CD4-positive, alpha-beta T cell treated with Interleukin-6 at 100 ng/mL for 8 hours (primary cell): ENCODE data around the gene PJA1.

ENCODE experiments used
- DNase-seq: peaks from one replicate; pipeline ENCODE4 v3.0.0-alpha.2; 2020; ENCODE audit warnings: mixed read lengths, low spot score

PJA1 gene

DNA sequence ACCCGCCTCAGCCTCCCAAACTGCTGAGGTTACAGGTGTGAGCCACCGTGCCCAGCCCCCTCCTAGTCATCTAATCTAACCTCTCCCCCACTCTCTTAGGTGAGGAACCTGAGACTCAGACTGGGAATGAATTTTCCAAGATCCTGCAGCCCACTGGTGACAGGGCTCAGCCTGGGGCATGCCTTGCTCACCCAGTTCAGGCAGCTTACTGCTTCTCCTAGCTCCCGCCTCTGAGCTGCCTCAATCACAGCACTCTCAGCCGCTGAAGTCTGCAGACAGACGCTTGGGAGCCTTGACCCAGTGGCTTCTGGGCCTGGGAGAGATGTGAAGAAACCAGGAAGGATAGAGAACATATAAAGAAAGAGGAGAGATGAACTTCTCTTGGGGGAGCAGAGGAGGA is 24.4 kb downstream of the PJA1 start:
- DNase-seq: no peak

DNA sequence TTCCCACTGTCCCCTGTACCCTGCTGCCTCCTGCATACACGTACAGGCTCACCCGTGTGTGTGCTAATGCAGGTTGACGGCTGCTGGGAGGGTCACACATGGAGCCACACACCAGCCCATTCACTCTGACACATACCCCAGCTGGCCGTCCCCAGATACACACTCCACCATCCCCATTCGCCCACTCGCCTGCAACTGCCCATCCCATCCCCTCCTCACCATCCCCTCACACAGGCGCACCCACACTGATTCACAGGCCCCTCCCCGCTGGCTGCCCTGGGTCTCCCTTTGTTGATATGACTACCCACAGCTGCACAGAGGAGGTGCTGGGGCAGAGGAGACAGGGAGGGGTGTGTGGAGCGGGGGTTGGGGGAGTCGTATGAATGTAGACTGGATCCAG is 25.7 kb downstream of the PJA1 start:
- no peak for DNase-seq

DNA sequence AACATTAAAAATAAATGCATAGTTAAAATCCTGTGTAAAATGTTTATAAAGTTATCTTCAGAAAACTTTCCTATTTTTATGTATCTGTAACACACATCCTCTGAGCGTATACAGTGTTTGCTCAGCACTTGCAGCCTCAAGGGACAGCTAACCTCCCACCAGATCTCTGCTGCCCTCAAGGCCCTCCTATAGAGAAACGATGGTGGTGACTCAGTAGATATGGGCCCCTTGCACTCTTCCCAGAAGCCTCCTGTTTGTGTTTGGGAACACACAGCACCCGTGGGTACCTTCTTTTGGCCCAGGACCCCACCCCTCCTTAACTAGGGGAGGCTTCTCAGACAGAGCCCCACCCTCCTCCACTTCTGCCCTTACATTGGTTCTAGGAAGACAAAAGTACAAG is 26.7 kb downstream of the PJA1 start:
- DNase-seq: no peak

DNA sequence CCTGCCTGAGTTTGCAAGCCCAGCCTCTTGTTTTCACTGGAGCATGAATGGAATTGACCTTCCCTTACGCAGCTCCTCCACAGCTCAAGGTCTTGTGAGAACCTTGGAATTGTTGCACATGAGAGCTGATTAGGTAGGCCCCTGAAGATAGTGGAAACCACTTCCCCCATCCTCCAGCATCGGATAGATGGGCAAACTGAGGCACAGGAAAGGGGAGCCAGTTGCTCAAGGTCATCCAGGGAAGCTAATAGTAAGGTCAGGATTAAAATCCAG is 27.2 kb downstream of the PJA1 start:
- DNase-seq: no peak

DNA sequence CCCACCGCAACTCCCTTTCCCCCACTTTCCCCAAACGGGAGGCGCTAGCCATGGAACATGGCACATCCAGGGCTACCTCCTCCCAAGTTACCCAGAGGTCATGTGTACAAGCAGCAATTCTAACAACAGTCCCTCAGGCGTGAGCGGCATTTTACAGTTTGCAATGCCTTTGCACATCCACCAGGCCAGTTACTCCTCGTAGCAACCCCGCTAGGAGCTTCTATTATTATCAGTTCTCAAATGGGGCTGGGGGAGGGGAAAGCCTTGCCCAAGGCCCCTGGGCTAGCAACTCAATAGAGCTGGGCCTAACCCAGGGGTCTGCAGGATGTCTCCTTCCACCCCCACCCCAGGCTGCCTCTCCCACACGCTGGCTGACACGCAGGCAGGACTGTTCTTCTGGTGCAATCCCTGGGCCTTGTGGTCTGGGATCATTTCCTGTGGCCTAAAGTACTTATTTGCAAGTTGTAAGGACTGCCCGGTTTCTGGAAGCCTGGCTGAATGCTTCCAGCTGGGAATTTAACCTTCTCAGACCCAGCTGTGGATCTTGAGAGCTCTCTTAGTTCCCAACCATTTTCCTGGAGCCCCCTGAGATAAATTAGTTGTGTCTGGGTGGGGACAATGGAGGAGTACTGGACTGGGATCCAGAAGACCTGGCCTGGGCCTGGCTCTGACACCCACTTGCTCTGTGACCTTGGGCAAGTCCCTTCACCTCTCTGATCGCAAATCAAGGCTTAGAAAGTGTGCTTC is 27.7 kb downstream of the PJA1 start:
- DNase-seq: no peak

DNA sequence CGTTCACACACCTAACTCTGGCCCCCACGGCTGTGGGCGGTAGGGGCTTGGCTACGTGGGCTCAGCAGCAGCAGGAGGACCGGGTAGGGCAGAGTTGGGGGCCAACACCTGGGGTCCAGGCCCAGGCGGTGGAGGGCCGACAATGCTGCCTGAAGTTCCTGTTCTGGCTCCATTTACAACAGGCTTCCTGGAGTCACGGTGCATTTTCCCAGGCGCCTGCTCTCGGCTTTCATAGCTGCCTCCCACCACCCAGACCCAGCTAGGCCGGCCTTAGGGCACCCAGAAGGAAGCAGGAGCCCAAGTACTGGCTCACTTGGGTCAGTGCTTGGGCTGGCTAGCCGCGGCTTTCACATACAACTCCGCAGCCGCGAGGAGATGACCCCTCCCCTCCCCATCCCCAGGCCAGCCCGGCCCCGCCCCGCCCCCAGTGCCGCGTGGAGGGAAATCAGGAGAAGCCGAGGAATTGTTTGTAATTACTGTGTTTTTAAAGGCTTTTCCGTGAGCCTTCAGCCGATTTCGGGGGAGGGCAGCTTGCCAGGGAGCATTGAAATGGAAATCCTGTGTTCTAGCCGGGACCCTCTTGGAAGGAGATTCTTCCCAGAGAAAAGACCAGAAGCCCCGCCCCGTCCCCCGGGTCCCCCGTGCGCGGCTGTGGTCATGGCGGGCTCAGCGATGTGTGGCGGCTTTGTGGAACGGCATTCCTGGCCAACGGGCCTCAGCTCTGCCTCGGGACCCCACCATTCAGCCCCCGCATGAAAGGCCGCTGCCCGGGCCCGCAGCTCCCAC is 28.5 kb downstream of the PJA1 start:
- no peak for DNase-seq

DNA sequence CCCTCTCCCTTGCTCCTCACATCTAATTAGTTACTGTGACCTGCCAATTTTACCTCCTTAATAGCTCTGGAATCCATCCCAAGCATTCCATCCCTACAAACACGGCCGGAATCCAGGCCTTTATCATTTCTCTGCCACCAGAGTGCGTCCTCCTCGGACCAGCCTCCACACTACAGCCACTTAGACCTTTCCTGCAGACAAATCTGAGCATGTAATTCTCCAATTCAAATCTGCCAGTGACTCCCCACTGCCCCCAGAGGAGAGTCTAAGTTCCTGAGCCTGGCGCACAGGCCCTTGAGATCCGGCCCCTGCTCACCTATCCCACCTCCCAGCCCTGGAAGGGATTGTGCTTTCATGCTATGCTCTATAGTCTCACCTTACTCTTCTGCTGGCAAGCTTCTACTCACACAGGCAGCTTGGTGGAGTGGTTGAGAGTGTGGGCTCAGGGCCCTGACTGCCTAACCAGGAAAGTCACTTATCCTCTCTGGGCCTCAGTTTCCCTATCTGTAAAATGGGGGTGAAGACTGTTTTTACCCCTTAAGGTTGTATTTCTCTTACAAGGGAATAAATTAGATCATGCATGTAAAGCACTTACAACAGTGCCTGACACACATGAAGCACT is 31.2 kb downstream of the PJA1 start:
- DNase-seq: no peak

DNA sequence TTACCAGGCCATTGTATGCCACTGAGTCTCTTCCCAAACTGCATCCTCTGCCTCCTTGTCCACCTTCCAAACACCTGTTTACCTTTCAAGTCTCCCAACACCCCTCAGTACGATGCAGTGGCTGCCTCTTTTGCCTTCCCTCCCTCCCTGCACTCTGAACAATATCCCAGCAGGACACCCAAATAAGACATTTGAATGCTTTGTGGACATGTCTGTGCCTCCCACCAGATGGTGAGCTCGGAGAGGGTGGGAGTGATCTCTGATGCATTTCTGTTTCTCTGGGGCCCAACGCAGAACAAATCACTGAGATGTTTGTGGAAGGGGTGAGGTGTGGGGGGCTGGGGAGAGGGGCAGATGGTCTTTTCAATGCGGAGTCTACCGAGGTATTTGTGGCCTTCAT is 33.4 kb downstream of the PJA1 start:
- DNase-seq: no peak

DNA sequence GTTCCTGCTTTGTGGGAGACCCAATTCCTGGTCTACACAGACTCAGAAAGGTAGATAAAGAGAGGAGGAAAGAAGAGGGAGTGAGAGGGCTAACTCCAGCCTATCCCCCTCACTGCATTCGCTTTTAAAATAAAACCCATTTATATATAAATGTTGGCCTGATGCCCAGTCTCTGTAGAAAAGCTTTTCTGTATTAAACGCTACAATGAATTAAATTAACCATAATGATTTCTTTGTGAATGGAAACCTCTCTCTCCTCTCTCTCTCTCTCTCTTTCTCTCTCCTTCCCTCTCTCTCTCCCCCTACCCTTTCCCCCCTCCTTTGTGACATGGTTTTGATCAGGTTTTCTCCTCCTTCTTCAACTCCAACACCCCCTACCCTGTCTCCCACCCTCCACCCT is 34.8 kb downstream of the PJA1 start:
- DNase-seq: no peak

DNA sequence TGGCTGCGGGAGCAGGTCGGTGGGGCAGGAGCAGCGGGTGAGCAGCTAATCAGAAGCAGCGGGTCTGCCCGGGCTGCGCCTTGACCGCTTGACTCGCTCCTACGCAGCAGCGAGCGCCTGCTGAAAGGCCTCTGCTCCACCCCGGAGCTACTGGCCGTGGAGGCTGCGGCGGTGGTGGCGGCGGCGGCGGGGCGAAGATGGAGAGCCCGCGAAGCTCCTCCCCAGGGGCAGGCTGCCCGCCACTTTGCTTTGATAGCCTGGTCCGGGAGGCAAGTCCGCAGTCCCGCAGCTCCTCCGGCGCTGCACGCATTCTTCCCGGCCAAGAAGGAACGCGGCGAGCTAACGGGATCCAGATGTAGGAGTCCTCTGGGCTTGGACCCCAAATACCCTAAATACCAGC is 36.7 kb downstream of the PJA1 start:
- DNase-seq: no peak

DNA sequence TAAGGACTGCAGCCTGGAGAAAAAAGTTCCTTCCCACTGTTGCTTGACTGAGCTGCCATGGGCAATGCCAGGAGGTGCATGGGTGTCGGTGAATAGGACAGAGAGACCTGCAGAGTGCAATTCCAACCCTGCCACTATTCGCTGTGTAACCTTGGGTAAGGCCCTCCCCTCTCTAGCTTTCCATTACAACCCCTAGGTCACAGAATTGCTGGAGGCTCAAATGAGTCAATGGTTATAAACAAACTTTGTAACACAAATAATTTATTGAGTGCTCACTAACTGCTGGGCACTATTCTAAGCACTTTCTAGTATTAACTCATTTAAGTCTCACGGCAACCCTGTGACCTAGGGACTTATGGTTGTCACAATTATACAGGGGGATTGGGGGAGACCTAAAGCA is 37.8 kb downstream of the PJA1 start:
- no peak for DNase-seq

DNA sequence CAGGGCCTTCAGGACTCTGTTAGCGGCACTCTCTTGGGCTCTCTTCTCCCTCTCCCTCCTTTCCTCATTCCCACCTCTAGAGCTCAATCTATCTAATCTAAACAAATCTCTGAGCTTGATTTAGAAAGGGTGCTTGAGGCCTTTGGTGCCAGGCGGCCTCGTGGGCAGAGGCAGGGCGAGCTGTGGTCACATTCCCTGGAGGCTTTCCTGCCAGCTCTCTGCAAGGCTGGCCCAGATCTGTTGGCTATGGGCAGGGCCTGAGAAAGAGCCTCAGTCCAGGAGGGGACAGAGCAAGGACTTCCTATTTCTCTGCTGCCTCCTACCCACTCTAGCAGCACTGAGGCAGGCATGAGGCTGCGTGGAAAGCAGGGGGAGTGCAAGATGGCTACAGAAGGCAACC is 38.6 kb downstream of the PJA1 start:
- DNase-seq: no peak

DNA sequence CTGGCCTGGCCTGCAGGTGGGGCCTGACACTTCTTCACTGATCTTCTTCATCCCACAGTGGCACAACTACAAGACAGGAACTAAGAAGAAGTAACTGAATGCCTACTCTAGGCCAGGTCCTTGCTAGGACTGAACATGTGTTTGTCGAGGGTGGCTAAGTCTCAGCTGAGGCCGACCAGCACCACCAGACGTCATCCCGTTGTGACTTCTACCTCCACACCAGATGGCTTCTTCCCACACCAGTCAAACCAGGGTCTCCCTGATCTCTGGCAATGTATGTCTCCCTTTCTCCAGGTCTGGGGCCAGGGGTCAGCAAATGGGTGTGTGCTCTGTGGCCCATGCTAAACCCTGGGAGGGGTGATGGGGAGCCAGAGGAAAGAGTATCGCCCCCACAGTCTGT is 40.2 kb downstream of the PJA1 start:
- no peak for DNase-seq

DNA sequence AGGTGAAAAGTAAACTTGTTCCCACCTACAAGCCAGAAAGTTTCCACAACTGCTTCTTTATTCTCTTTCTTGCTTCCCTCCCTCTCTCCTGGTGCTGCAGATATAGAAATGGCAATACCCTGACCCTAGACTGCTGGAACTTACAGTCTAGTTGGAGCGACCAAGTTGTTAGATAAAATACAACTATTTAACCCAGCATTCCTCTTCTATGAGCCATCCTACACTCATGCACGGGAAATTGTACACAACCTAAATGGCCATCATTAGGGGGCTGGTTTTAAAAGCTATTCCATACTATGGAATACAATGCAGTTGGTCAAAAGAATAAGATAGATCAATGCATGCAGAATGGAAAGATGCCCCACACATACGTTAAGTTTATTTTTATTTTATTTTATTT is 41.1 kb downstream of the PJA1 start:
- DNase-seq: no peak

DNA sequence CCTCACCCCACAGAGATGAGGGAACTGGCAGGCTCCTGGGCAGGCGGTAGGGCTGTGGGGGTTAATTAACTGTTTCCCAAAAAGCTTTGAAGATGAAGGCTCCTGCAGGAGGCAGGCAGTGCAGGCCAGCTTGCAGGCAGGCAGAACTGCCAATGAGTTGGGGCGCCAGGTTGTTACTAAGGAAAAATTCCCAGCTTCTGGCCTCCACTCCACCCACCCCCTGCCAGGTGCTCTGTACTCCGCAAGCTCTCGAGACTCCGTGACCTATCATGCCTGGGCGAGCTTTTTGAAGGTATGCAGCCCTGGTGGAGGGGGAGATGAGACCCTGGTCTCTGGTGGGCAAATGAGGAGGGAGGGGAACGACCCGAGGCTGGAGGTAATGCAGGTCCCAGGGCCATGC is 41.8 kb downstream of the PJA1 start:
- DNase-seq: no peak

DNA sequence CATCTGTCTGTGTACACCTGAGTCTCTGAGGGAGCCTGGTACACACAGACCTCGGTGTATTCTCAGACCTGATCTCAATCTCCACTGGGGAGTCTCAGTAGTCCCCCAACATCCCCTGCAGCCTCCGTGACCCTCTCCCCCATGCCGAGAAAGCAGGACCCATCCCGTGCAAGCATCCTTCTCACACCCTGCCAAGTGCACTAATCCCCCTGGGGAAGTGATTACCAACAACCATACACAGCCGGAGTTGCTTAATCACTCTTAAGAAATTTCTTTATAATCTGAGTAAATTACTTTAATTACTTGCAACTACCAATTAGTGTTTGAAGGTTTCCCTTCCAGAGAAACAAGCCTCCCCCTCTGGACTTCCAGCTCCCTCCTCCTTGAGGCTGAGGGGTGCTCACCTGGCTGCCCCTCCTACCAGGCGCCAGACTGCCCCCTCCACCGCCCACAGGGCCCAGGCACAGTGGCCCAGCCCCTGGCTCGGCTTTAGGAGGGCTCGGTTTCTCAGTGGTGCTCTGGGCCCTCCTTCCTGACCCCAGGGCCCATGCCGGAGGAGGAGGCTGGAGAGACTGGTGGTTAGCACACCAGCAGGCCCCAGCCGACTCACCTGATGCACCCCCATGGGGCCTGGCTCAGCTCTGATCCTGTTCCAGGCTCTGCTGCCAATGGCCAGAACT is 43.8 kb downstream of the PJA1 start:
- DNase-seq: no peak

DNA sequence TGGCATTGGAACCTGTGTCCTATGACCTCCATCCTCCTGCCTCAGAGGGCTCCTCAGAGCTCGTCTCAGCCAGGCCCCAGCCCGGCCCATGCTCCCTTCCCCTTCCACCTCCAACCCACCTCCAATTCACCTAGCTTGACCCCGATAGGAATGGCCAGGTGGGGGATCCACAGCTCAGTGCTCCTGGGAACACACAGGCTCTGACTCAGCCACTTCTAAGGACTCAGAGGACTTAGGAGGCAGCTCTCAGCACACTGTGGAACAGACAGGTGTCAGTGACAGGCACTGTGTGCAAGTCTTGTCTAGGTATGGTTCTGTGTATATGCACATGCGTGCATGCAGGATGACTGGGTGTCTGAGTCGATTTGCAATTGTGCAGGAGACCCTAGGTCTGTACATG is 44.8 kb downstream of the PJA1 start:
- no peak for DNase-seq

DNA sequence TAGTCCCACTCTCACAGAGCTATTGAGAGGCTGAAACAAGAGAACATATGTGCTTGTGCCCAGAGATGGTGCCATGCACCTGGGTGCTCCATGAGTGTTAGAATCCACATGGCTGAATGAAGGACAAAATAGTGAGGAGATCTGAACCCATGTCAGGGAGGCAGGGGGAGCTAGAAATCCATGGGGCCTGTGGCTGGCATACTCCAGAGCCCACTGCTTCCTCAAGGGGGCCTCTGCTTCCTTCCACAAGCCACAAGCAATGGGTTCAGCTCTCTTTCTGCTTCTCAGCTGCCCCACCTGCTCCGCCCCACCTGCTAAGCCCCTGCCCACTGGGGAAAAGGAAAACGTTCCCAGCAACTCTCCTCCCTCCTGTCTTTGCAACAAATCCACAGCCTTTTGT is 46.1 kb downstream of the PJA1 start:
- DNase-seq: no peak

DNA sequence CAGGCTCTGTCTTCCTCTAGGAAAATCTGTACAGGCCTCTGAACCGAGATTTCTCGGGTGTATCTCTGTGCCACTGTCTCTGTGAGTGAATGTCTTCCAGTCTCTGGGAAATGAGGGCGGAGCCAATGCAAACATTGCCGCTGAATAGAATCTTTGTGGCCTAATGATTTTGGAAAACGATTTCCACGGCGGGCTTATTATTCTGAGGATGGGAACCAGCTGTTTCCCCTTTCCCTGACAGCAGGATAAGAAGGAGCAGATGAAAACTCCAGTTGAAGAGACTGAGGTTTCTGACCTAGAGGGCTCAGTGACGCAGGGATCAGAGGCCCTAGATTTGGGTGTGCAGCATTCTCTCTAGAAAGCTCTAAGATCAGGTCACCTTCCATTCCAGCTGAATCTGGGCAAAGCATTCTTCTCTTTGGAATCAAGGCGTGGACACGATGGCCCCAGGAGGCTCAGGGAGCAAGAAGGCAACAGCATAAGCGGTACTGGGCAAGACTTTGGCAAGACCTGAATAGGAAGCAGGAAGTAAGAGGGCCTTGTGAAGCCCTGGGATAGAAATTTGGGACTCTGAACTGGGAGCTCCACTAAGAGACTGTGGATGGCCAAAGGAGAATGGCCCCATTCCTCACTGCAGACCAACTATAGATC is 47.3 kb downstream of the PJA1 start:
- DNase-seq: no peak

DNA sequence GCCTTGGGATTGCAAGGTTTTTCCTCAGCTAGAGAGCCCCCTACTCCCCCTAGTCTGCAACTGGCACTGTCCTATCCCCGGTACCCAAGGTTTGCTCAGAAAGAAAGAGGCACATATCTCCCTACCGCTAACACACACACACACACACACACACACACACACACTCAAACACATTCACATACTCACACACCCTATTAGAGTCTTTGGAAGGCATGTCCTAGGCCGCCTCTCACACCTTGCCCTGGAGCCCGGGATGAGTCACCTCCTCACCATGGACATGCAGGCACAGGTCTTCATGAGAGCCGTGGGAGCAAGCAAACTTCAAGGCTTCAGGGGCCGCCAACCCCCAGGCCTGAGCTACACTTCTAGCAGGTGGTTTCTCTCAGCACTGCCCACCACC is 49.2 kb downstream of the PJA1 start:
- DNase-seq: no peak

DNA sequence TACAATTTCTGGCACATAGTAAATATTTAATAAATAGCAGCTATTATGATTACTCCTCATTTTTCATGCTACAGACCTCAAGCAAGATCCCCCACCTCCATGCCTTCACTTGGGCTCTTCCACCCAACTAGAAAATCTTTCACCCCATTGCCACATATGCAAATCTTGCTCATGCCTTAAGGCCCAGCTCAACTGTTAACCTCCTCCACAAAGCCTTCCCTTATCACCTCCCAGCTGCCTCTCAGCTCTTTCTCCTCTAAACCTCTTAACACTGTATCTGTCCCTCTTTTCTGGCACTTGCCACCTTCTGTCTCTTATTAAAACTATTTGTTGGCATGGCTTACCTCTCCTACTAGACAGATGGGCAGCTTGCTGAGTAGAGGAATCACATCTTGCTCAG is 51.5 kb downstream of the PJA1 start:
- no peak for DNase-seq
